Right ventricle myocardium superior (tissue), 1 donor: ENCODE results near the gene MBOAT2. TPM values are rescaled to one million over a fixed set of nuclear protein-coding genes. Genes with fewer than 3 reads are reported as not detected.

ENCODE experiments used
- ATAC-seq: fragments of 200-7000 bp; cut with Tn5 transposase; one replicate; pipeline ENCODE4 v1.9.1; 2020; ENCODE audit warnings: mild to moderate bottlenecking; ENCODE audit not compliant: poor library complexity
- DNase-seq: peaks from one replicate; pipeline ENCODE4 v3.0.0-alpha.2; 2020
- intact Hi-C: fragments of 100-400 bp; cut with DNase I; formaldehyde crosslinking; loops from one replicate; pipeline ENCODE4 v1.11.2; 2022
- total RNA-seq: library from RNA; stranded (reverse); fragmentation: NEBNext Ultra II Directional; extraction: Animal tissue kit (Norgen Biotek cat#: 25700); gene quantifications from one replicate; pipeline ENCODE4 v1.2.1, GENCODE V29; 2021
- donor health status: DM: no; HTN: yes; CAD: no; lungs with severe emphysema.

The MBOAT2 gene
- total RNA-seq, 1 donor from 2014 or later = 13.2 TPM

DNA sequence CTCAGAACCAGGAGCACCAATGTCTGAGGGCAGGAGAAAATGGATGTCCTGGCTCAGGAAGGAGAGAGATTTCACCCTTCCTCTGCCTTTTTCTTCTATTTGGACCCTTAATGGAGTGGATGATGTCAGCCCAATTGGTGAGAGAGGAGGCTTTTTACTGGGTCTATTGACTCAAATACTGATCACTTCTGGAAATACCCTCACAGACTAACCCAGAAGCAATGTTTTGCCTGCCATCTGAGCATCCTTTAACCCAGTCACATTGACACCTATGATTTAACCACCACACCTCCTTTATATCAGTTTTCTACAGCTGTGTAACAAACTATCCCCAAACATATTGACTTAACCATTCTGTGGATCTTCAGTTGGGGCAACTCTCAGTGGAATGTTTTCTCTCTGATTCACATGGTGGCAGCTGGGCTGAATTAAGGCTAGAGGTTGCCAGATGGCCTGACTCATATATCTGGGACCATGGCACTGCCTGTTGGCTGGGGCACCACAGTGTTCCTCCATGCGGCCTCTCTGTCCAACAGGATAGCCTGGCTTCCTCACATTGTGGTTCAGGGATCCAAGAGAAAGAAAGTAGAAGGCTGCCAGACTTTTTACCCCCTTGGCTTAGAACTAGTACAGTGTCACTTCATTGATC, 18.2 kb upstream of the MBOAT2 start:
- ATAC-seq (no peak), DNase-seq (no peak)
- intact Hi-C loops = no loop called here

GRCh38 chr2:9020267-9020666, 16.8 kb upstream of the MBOAT2 start:
- no peak for DNase-seq
- intact Hi-C loops = no loop called here
- no peak for ATAC-seq

GRCh38 chr2:9018534-9018933, 15.1 kb upstream of the MBOAT2 start:
- intact Hi-C loops = no loop called here
- DNase-seq (no peak), ATAC-seq (no peak)

DNA sequence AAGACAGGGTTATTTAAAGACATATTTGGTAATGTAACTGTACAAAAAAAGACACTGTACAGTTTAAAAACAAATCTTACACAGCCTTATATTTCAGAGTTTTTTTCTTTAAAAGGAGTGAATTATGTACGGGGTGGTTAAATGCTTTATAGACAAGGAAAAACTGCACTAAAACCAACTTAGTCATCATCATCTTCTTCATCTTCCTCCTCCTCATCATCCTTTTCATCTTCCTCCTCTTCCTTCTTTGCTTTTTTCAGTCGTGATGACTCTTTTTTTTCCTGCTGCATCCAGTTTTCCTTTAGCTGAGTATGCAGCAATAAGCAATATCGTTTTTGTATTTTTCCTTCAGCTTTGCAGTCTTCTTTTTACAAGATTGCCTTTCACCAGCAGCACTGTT, 14.6 kb upstream of the MBOAT2 start:
- no peak for DNase-seq
- ATAC-seq = no peak
- intact Hi-C loops = no loop called here

- DNase-seq = no peak
- no peak for ATAC-seq
- intact Hi-C loops = no loop called here
Observed at GRCh38 chr2:9017411-9017810, 13.9 kb upstream of the MBOAT2 start.

GRCh38 chr2:9015998-9016397, 12.5 kb upstream of the MBOAT2 start:
- intact Hi-C loops = no loop called here
- no peak for ATAC-seq
- DNase-seq = no peak

DNA sequence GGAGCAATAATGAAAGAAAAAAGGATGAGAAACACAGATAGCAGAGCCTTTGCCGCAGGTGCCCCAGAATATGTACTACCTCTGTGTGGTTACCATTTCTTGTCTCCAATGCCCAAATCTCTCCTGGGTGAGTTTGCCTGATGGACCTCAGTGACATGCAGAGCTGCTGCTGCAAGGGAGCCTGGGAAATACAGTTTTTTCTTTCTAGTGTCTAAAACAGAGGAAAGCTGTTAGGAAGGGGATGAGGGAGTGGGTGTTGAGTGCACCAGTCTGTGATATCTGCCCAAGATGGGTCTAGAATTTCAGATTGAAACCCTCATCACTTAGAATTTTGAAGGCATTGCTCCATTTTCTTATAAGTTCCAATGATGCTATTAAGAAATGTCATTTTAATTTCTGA, 9.9 kb upstream of the MBOAT2 start:
- no peak for DNase-seq
- intact Hi-C loops = no loop called here
- no peak for ATAC-seq

GRCh38 chr2:9010866-9011265, 7.4 kb upstream of the MBOAT2 start:
- intact Hi-C loops = no loop called here
- DNase-seq (no peak), ATAC-seq (no peak)

- ATAC-seq (no peak), DNase-seq (no peak)
- intact Hi-C loops = no loop called here
Observed at GRCh38 chr2:9008951-9009664, 5.6 kb upstream of the MBOAT2 start.

- intact Hi-C loops = no loop called here
- ATAC-seq = no peak
- no peak for DNase-seq
Observed at GRCh38 chr2:9006368-9006767, 2.9 kb upstream of the MBOAT2 start.

GRCh38 chr2:9004338-9005204, 1.1 kb upstream of the MBOAT2 start:
- ATAC-seq (no peak), DNase-seq (no peak)
- intact Hi-C loops = no loop called here

DNA sequence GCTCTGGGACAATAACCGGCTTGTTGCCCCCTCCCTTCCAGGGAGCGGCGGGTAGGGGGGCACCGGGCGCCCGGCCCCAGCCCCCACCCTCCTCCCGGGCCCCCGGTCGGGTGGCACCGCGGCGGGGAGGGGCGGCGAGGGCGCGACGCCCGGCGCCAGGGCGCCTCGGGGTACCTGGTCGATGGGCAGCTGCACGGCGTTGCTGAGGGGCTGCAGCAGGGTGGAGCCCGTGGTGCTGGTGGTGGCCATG, 193 bp downstream of the MBOAT2 start:
- no peak for ATAC-seq
- intact Hi-C loops = no loop called here
- no peak for DNase-seq

DNA sequence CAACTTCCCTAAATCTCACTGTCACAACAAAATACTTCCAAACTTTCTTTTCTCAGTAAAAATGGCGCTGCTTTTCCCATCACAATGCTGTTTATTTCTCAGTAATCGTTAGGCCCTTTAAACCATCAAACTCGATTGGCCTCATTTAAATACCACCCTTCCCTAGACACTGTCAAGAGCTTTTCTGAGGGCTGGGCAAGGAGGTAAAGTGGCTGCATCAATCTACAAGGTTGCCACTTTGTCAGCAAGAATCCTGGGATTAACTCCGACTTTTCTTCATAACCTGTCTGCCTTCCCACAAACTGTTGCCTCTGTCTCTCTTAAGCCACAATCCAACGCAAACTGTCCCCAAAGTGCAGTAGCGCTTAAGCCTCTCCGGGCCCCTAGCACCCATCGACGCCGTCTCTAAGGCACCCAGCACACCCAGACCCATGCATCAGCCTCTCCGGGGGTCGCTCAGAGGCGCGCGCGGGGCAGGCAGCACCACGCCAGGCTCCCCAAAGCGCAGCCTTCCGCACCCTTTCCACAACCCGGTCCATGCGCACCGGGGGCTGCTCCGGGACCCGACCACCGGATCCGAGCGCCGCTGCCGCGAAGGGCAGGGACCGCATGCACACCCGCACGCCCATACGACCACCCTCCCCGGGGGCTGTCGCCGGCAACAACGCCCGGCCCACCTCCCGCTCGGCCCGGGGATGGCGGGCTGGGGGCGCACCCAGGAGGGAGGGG, 683 bp downstream of the MBOAT2 start:
- ATAC-seq (peak; percentile 4), DNase-seq (peak; percentile 47)
- intact Hi-C loops = no loop called here

GRCh38 chr2:9002313-9002636, 1.2 kb downstream of the MBOAT2 start:
- ATAC-seq = no peak
- no peak for DNase-seq
- intact Hi-C loops = no loop called here

DNA sequence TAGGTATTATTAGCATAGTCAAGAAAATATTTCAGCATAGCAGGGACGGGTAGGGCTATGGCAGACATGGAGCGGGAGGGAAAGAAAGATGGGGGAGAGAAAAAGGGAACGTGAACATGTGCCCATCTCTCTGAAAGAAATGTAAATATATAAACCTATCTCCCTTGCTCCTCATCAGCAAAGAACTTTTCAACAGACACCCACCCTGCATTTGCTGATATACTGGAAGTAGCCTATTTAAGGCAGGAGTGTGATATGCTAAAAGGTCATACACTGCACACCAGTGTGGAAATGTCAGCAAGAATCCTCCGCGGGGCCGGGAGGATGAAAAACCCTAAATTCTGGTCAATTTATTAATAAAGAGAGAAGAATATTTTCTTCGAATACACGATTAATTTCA, 1.7 kb downstream of the MBOAT2 start:
- DNase-seq (no peak), ATAC-seq (no peak)
- intact Hi-C loops = no loop called here

- intact Hi-C loops = no loop called here
- no peak for ATAC-seq
Observed at GRCh38 chr2:9001229-9001628, 2.3 kb downstream of the MBOAT2 start.

GRCh38 chr2:9000442-9000841, 3.0 kb downstream of the MBOAT2 start:
- DNase-seq (no peak), ATAC-seq (no peak)
- intact Hi-C loops = no loop called here

More at GRCh38 chr2:9001229-9001628, 2.3 kb downstream of the MBOAT2 start:
- DNase-seq = no peak

GRCh38 chr2:8999797-9000196, 3.7 kb downstream of the MBOAT2 start:
- DNase-seq (no peak), ATAC-seq (no peak)
- intact Hi-C loops = no loop called here

DNA sequence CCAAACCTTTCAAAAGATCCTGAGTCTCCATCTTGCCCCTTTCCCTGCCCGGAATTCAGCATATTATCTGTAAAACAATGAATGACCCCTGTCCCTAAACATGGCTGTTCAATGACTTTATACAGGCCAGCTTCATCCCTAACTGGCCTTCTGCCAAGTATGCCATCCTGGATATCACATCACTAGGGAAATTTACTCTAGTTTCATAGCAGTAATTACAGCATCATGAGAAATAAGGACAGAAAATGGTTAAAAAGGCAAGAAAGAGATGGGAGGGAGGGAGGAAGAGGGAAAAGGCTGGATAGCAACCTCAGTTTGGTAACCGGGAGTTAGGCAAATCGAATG, 4.4 kb downstream of the MBOAT2 start:
- DNase-seq (no peak), ATAC-seq (no peak)
- intact Hi-C loops = no loop called here
